Right lobe of liver (tissue), 4 donors: ENCODE measurements around the gene ALDH4A1.
A peak's percentile ranks its signal among the peaks of the same experiment; 100 is the strongest.

Source experiments
- CTCF ChIP-seq, 4 donors: fragments of 200-600 bp in 3 of 4; fragments of 450-650 bp in 1 of 4; IDR thresholded peaks; one replicate each; pipeline versions ENCODE4 v1.5.1 to v1.8.0; 2016 to 2022; ENCODE audit warnings: antibody characterized with exemption in 4 of 4, mild to moderate bottlenecking in 2 of 4
- POLR2A ChIP-seq: fragments of 450-650 bp; IDR thresholded peaks from one replicate; pipeline ENCODE4 v1.6.1; 2017; ENCODE audit warnings: antibody characterized with exemption, mild to moderate bottlenecking
- donor health status: DM: no; HTN: no; CAD: no.
- donor health status: DM: no; HTN: no; CAD: no.
- donor health status: DM: no; HTN: yes; CAD: no.

DNA sequence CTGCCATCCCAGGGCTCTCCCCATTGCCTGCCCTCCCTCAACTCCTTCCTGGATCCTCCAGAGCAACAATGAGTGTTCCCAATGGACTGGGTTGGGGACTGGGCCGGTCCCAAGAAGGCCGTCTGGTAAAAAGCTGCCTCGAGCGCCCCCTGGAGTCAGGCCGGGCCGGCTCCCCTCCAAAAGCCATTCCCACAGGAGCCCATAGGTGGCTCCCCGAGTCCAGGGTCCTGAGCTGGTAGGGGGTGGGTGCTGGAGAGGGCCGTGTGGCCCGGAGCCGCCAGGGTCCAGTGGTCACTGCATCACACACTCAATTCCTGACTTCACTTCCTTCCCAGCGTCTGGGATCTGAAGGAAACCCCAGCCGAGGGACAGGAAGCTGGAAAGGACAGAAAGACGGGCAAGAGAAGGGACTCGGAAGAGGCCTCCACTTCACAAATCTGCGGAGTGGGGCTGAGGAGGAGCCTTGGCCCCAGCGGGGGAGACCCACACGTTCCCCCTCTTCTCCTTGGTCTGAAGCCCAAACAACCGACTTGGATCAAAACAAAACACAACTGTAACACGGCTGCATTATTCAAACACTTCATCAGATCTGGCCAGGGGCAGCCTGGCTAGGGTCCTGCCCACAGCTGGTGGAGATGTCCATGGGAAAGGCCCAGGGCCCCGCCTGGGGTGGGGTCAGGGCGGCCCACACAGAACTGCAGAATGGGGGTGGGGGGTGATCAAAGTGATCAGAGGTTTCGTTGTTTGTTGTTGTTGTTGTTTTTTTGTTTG lies 10.9 kb upstream of the ALDH4A1 start:
- TF ChIP-seq POLR2A: no peak
- peak; percentile 97 to 98 (median 98) for TF ChIP-seq CTCF (IDR thresholded peaks at IDR 0.05)
